Choroid plexus epithelial cell (primary cell): ENCODE results near the gene IQCM.
A peak's percentile ranks its signal among the peaks of the same experiment; 100 is the strongest.

Experiments
- DNase-seq: peaks from one replicate; pipeline ENCODE4 v3.0.0-alpha.2; 2010; ENCODE audit warnings: low read depth
- H3K4me3 ChIP-seq: 2 replicates; pipeline ENCODE4 v1.5.1; 2011; ENCODE audit warnings: low read depth, mild to moderate bottlenecking, control low read depth, low read length, moderate library complexity
- CTCF ChIP-seq: conservative IDR thresholded peaks from 2 replicates; pipeline ENCODE4 v1.5.1; 2011; ENCODE audit warnings: low read depth, mild to moderate bottlenecking, control low read depth, inconsistent platforms, low read length, moderate library complexity

The IQCM gene

GRCh38 chr4:149699642-149700041 lies 116.0 kb downstream of the IQCM start:
- no peak for DNase-seq

GRCh38 chr4:149690726-149691125 lies 124.9 kb downstream of the IQCM start:
- no peak for DNase-seq
- no peak overlapping the region for H3K4me3 ChIP-seq
- peak; percentile 38 for TF ChIP-seq CTCF

More at GRCh38 chr4:149699642-149700041, 116.0 kb downstream of the IQCM start:
- no peak overlapping the region for H3K4me3 ChIP-seq
- TF ChIP-seq CTCF = no peak

- no peak for DNase-seq
- no peak for TF ChIP-seq CTCF
- H3K4me3 ChIP-seq = no peak overlapping the region
These were observed 131.1 kb downstream of the IQCM start for GRCh38 chr4:149684516-149684915.

DNA sequence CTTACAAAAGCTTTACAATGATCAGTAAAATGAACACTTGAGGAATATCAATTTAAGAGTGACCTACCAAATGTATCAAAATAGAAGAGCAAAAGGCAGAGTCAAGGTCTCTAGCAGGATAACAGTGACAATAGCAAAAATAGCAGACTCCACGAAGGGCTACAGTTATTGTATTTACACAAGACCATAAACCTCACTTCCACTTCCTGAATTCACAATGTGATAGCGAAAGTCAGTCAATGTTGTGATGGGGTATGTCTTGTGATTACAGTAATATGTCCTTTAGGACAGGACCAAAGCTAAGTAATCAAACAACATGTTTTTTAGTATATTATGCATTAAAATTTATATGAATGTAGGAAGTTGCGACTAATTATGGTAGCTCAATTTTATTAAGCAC lies 139.6 kb downstream of the IQCM start:
- H3K4me3 ChIP-seq = no peak overlapping the region

DNA sequence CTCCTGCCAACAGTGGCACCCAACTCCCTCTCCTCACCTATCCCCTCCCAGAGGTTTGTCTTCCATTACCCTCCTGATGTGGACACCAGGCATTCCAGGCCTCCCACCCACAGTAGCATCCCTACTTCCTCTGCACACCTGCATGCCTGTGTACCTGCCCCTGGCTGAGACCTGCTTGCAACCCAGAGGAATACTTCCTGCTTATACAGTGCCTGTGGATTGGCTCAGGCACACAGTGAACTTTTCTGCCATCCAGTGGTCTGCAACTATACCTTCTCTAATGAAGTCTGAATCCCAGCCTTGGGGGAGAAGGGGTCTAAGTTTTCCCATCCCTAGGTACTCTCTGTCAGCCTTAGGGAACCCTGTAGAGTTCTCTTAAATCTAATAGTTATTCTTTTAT lies 169.9 kb downstream of the IQCM start:
- no peak overlapping the region for H3K4me3 ChIP-seq
- TF ChIP-seq CTCF = no peak
- peak; percentile 1 for DNase-seq

More for the DNA sequence above, 139.6 kb downstream of the IQCM start:
- TF ChIP-seq CTCF = no peak
- no peak for DNase-seq

GRCh38 chr4:149638073-149638472 lies 177.6 kb downstream of the IQCM start:
- H3K4me3 ChIP-seq = no peak overlapping the region
- peak; percentile 25 for DNase-seq
- TF ChIP-seq CTCF = no peak

DNA sequence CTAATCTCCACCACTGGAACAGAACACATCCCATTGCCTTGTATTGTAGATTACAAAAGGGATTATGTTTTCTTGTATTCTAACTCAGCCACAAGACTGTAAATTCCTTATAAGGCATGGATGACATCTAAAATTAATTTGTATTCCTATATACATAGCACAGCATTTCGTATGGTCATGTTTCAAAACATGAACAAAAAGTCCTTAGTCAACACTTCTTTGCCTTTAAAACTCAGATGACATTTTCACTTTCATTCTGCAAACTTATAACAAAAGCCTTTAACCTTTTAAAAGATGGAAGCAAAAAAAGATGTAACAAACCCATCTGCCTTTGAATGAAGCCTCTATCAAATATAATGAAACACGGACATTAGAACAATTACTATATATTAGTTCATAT lies 181.3 kb downstream of the IQCM start:
- no peak for TF ChIP-seq CTCF

More for the DNA sequence above, 181.3 kb downstream of the IQCM start:
- no peak overlapping the region for H3K4me3 ChIP-seq
- no peak for DNase-seq
